Astrocyte (in vitro differentiated cells and primary cell): Measurements from ENCODE around the gene CNIH3. TPM values are rescaled to one million over a fixed set of nuclear protein-coding genes. Genes with fewer than 3 reads are reported as not detected.

Experiments
- DNase-seq: peaks from one replicate; pipeline ENCODE4 v3.0.0-alpha.2; 2010; ENCODE audit warnings: low read depth
- FAIRE-seq: peaks from 2 replicates; lab custom pipeline; 2011; peaks lifted over from hg19 to GRCh38; lab: Jason Lieb, UNC
- H2AFZ ChIP-seq: 2 replicates; pipeline ENCODE4 v1.6.0; 2012; ENCODE audit warnings: low read depth, low read length, inconsistent platforms
- H3K27ac ChIP-seq: 2 replicates; pipeline ENCODE4 v1.5.1; 2011; ENCODE audit warnings: low read depth, low read length, inconsistent platforms
- H3K27me3 ChIP-seq: 2 replicates; pipeline ENCODE4 v1.6.0; 2011; ENCODE audit warnings: low read length, inconsistent platforms; ENCODE audit not compliant: insufficient read depth
- H3K36me3 ChIP-seq: 2 replicates; pipeline ENCODE4 v1.5.1; 2011; ENCODE audit warnings: low read length, inconsistent platforms; ENCODE audit not compliant: insufficient read depth
- H3K4me1 ChIP-seq: 2 replicates; pipeline ENCODE4 v1.5.1; 2011; ENCODE audit warnings: low read length, inconsistent platforms; ENCODE audit not compliant: insufficient read depth
- H3K4me2 ChIP-seq: 2 replicates; pipeline ENCODE4 v1.6.0; 2012; ENCODE audit warnings: low read length, inconsistent platforms
- H3K4me3 ChIP-seq: 2 replicates; pipeline ENCODE4 v1.5.1; 2011; ENCODE audit warnings: low read depth, mild to moderate bottlenecking, low read length, inconsistent platforms; ENCODE audit not compliant: insufficient read depth
- H3K79me2 ChIP-seq: 2 replicates; pipeline ENCODE4 v1.6.0; 2012; ENCODE audit warnings: mild to moderate bottlenecking, low read length, inconsistent platforms; ENCODE audit not compliant: insufficient read depth
- H3K9ac ChIP-seq: 2 replicates; pipeline ENCODE4 v1.6.0; 2012; ENCODE audit warnings: mild to moderate bottlenecking, low read length, inconsistent platforms
- H3K9me3 ChIP-seq: 2 replicates; pipeline ENCODE4 v1.5.1; 2012; ENCODE audit warnings: low read depth, mild to moderate bottlenecking, low read length, inconsistent platforms; ENCODE audit not compliant: insufficient read depth
- H4K20me1 ChIP-seq: 2 replicates; pipeline ENCODE4 v1.6.0; 2012; ENCODE audit warnings: low read length, inconsistent platforms; ENCODE audit not compliant: insufficient read depth
- H3K27ac Mint-ChIP-seq: one replicate; pipeline ENCODE4 v1.8.0; 2021; ENCODE audit warnings: mild to moderate bottlenecking, mixed read lengths; ENCODE audit not compliant: unreplicated experiment
- H3K27me3 Mint-ChIP-seq: one replicate; pipeline ENCODE4 v1.8.0; 2021; ENCODE audit warnings: low read depth, mixed read lengths; ENCODE audit not compliant: unreplicated experiment
- H3K36me3 Mint-ChIP-seq: one replicate; pipeline ENCODE4 v1.8.0; 2021; ENCODE audit warnings: low read depth, mixed read lengths; ENCODE audit not compliant: unreplicated experiment
- H3K4me1 Mint-ChIP-seq: one replicate; pipeline ENCODE4 v1.8.0; 2021; ENCODE audit warnings: low read depth, mixed read lengths; ENCODE audit not compliant: unreplicated experiment
- H3K4me3 Mint-ChIP-seq: one replicate; pipeline ENCODE4 v1.8.0; 2021; ENCODE audit warnings: mild to moderate bottlenecking, moderate library complexity, mixed read lengths; ENCODE audit not compliant: unreplicated experiment
- H3K9me3 Mint-ChIP-seq: one replicate; pipeline ENCODE4 v1.8.0; 2021; ENCODE audit warnings: mild to moderate bottlenecking, mixed read lengths; ENCODE audit not compliant: unreplicated experiment
- CTCF ChIP-seq: IDR thresholded peaks from 2 replicates; pipeline ENCODE4 v1.5.1; 2011; ENCODE audit warnings: low read depth, mild to moderate bottlenecking, inconsistent platforms, low read length, moderate library complexity; ENCODE audit not compliant: insufficient read depth
- EZH2 ChIP-seq: IDR thresholded peaks from 2 replicates; pipeline ENCODE4 v1.6.1; 2012; ENCODE audit warnings: mild to moderate bottlenecking, low read length, inconsistent platforms; ENCODE audit not compliant: insufficient read depth
- total RNA-seq: library from RNA; stranded (reverse); gene quantifications from 2 replicates; pipeline ENCODE4 v1.2.1, GENCODE V29; 2021

CNIH3 gene
- total RNA-seq, 1 donor from 2014 or later = 7.7 TPM

GRCh38 chr1:224781800-224782199 is 165.7 kb downstream of the CNIH3 start:
- no peak for TF ChIP-seq EZH2
- TF ChIP-seq CTCF = no peak
- H3K4me3 Mint-ChIP-seq = no peak overlapping the region

GRCh38 chr1:224782281-224783000 is 166.3 kb downstream of the CNIH3 start:
- H3K4me2 ChIP-seq = no peak overlapping the region
- H3K9me3 ChIP-seq = no peaks in the 10 kb centered on the region
- H3K4me3 ChIP-seq = no peak overlapping the region
- Mint-ChIP-seq H3K27me3 (peaks cover 7% of the 10 kb centered on the region), H3K4me1 (peaks cover 18% of the 10 kb centered on the region), H3K9me3 (peaks cover 9% of the 10 kb centered on the region), H3K4me3 (no peak overlapping the region), H3K36me3 (peaks cover 2% of the 10 kb centered on the region), H3K27ac (no peak overlapping the region)
- no peaks in the 10 kb centered on the region for H3K36me3 ChIP-seq
- H2AFZ ChIP-seq = no peak overlapping the region
- no peak for FAIRE-seq
- no peak overlapping the region for H3K27ac ChIP-seq
- H3K4me1 ChIP-seq = peaks cover 11% of the 10 kb centered on the region
- H3K9ac ChIP-seq = no peak overlapping the region
- DNase-seq = no peak
- no peaks in the 10 kb centered on the region for H4K20me1 ChIP-seq
- H3K79me2 ChIP-seq = no peaks in the 10 kb centered on the region
- no peak for TF ChIP-seq EZH2
- no peak for TF ChIP-seq CTCF
- no peaks in the 10 kb centered on the region for H3K27me3 ChIP-seq

More at GRCh38 chr1:224781800-224782199, 165.7 kb downstream of the CNIH3 start:
- H3K9me3 ChIP-seq = no peaks in the 10 kb centered on the region
- H3K4me2 ChIP-seq = no peak overlapping the region
- H3K9ac ChIP-seq = no peak overlapping the region
- Mint-ChIP-seq H3K36me3 (no peaks in the 10 kb centered on the region), H3K27ac (no peak overlapping the region), H3K4me1 (peaks cover 18% of the 10 kb centered on the region), H3K27me3 (peaks cover 7% of the 10 kb centered on the region), H3K9me3 (peaks cover 4% of the 10 kb centered on the region)
- no peak for FAIRE-seq
- DNase-seq = no peak
- H3K36me3 ChIP-seq = no peaks in the 10 kb centered on the region
- H3K4me1 ChIP-seq = peaks cover 11% of the 10 kb centered on the region
- H3K79me2 ChIP-seq = no peaks in the 10 kb centered on the region
- H3K27ac ChIP-seq = no peak overlapping the region
- H2AFZ ChIP-seq = no peak overlapping the region
- no peaks in the 10 kb centered on the region for H4K20me1 ChIP-seq
- H3K4me3 ChIP-seq = no peak overlapping the region
- no peaks in the 10 kb centered on the region for H3K27me3 ChIP-seq
